Panc1 (cell line): Measurements from ENCODE around the gene COL13A1. TPM values are rescaled to one million over a fixed set of nuclear protein-coding genes. Genes with fewer than 3 reads are reported as not detected.

ENCODE experiments used
- ATAC-seq: fragments of 200-7000 bp; cut with Tn5 transposase; 2 replicates; pipeline ENCODE4 v1.9.1; 2020; ENCODE audit warnings: mild to moderate bottlenecking, moderate library complexity
- BruUV-seq: library from RNA; stranded (reverse); fragments of 400-500 nt; replicated peaks from 2 replicates; lab custom pipeline; 2021; lab: Mats Ljungman, UMichigan
- CTCF ChIA-PET: fragments of 300-600 bp; sonication (Branson Sonifier 250); formaldehyde crosslinking; loops from one replicate; lab custom pipeline; 2022; ENCODE audit warnings: antibody characterized with exemption; lab: Charles Lee
- POLR2A ChIA-PET: fragments of 300-600 bp; sonication (Branson Sonifier 250); formaldehyde crosslinking; loops from one replicate; lab custom pipeline; 2022; ENCODE audit warnings: antibody characterized with exemption; lab: Charles Lee
- DNase-seq: peaks from one replicate; pipeline ENCODE4 v3.0.0-alpha.2; 2010; ENCODE audit warnings: low read depth, low spot score
- H3K27ac ChIP-seq: 2 replicates; pipeline ENCODE4 v1.5.1; 2011; ENCODE audit warnings: mild to moderate bottlenecking, low read length, inconsistent platforms
- H3K27me3 ChIP-seq: fragments of 200-500 bp; sonication (Bioruptor generic); 2 replicates; pipeline ENCODE4 v1.6.0; 2014; ENCODE audit warnings: low read length, inconsistent platforms; ENCODE audit not compliant: control insufficient read depth, insufficient read depth
- H3K36me3 ChIP-seq: fragments of 200-500 bp; sonication (Bioruptor generic); 2 replicates; pipeline ENCODE4 v1.5.1; 2014; ENCODE audit warnings: inconsistent platforms, mild to moderate bottlenecking, low read length, moderate library complexity; ENCODE audit not compliant: control insufficient read depth, insufficient read depth
- H3K4me1 ChIP-seq: 2 replicates; pipeline ENCODE4 v1.5.1; 2011; ENCODE audit warnings: inconsistent platforms, mild to moderate bottlenecking, low read length, moderate library complexity; ENCODE audit not compliant: control insufficient read depth, insufficient read depth
- H3K4me3 ChIP-seq, 2 experiments: 2 replicates each; pipeline ENCODE4 v1.5.1; 2011 to 2012; ENCODE audit warnings: low read depth in 2 of 2, low read length in 2 of 2, mild to moderate bottlenecking in 2 of 2, inconsistent platforms in 1 of 2, moderate library complexity in 1 of 2
- H3K9me3 ChIP-seq: fragments of 200-500 bp; sonication (Bioruptor generic); 2 replicates; pipeline ENCODE4 v1.5.1; 2014; ENCODE audit warnings: low read depth, mild to moderate bottlenecking, inconsistent platforms, low read length, moderate library complexity; ENCODE audit not compliant: control insufficient read depth, insufficient read depth
- CTCF ChIP-seq: fragments of 450-650 bp; IDR thresholded peaks from 2 replicates; pipeline ENCODE4 v1.5.1; 2017; ENCODE audit warnings: mild to moderate bottlenecking
- POLR2AphosphoS5 ChIP-seq: IDR thresholded peaks from 2 replicates; pipeline ENCODE4 v1.6.1; 2012; ENCODE audit warnings: mild to moderate bottlenecking, low read depth, low read length, moderate library complexity
- REST ChIP-seq, 2 experiments: IDR thresholded peaks; 2 replicates each; pipeline ENCODE4 v1.6.1; 2011 to 2012; ENCODE audit warnings: low read depth in 2 of 2, control low read depth in 1 of 2, low read length in 1 of 2, mild to moderate bottlenecking in 1 of 2, moderate library complexity in 1 of 2; ENCODE audit not compliant: insufficient read depth in 1 of 2
- SIN3A ChIP-seq: IDR thresholded peaks from 2 replicates; pipeline ENCODE4 v1.6.1; 2012; ENCODE audit warnings: low read depth, mild to moderate bottlenecking, low read length, moderate library complexity, borderline replicate concordance; ENCODE audit not compliant: insufficient read depth
- TCF7L2 ChIP-seq: IDR thresholded peaks from 2 replicates; pipeline ENCODE4 v1.6.1; 2011; ENCODE audit warnings: mild to moderate bottlenecking, low read depth, low read length, inconsistent platforms
- in situ Hi-C: cut with HindIII; loops from 2 replicates; pipeline ENCODE4 v1.10.0; 2016; ENCODE audit warnings: low sequenced_read_pairs, low pct_unique_long_range_greater_than_20kb
- intact Hi-C: fragments of 100-400 bp; cut with micrococcal nuclease; formaldehyde crosslinking; loops from one replicate; pipeline ENCODE4 v1.10.0; 2022; ENCODE audit not compliant: unreplicated experiment
- total RNA-seq: library from RNA; stranded (reverse); gene quantifications from one replicate; pipeline ENCODE4 v1.2.1, GENCODE V29; 2021; ENCODE audit not compliant: unreplicated experiment

The COL13A1 gene
- total RNA-seq, 1 experiment from 2014 or later, result 1.0 TPM

- intact Hi-C loops (loop anchor here (10.0 kb wide), 1 partner anchor 274 kb away; no protein-coding TSS in a partner anchor), in situ Hi-C loops (no loop called here)
- no peaks in the 10 kb centered on the region for H3K36me3 ChIP-seq
- BruUV-seq, result no TSS peak
- no peak overlapping the region for H3K27ac ChIP-seq
- no peak for TF ChIP-seq REST (IDR thresholded peaks at IDR 0.05; ENCODE audit: insufficient read depth in 1 of 2, low read depth in 2 of 2, low read length in 1 of 2)
- no peak for TF ChIP-seq CTCF
- POLR2A ChIA-PET, result no interaction called here
- no peak for ATAC-seq
- H3K9me3 ChIP-seq, result no peaks in the 10 kb centered on the region
- CTCF ChIA-PET, result no interaction called here
- H3K4me3 ChIP-seq, result no peak overlapping the region
- no peaks in the 10 kb centered on the region for H3K4me1 ChIP-seq
- H3K27me3 ChIP-seq, result no peaks in the 10 kb centered on the region
- no peak for DNase-seq
These were observed 117.5 kb downstream of the COL13A1 start for GRCh38 chr10:69919250-69919649.

- Histone ChIP-seq H3K27me3 (peaks cover 3% of the 10 kb centered on the region), H3K36me3 (no peaks in the 10 kb centered on the region), H3K4me1 (no peaks in the 10 kb centered on the region), H3K4me3 (no peak overlapping the region), H3K27ac (no peak overlapping the region), H3K9me3 (no peaks in the 10 kb centered on the region)
- DNase-seq, result no peak
- ATAC-seq, result no peak
- no TSS peak for BruUV-seq
- no peak for TF ChIP-seq CTCF
- TF ChIP-seq SIN3A, result no peak
- no peak for TF ChIP-seq POLR2AphosphoS5
- TF ChIP-seq TCF7L2, result no peak
- TF ChIP-seq REST (IDR thresholded peaks at IDR 0.05; ENCODE audit: insufficient read depth in 1 of 2, low read depth in 2 of 2, low read length in 1 of 2), result no peak
- POLR2A ChIA-PET, result no interaction called here
- in situ Hi-C loops (no loop called here), intact Hi-C loops (no loop called here)
- CTCF ChIA-PET, result interaction anchor here (1.4 kb wide), 1 partner anchor 10 kb away, joined by 6 read pairs; no protein-coding TSS in a partner anchor
These were observed 123.4 kb downstream of the COL13A1 start for GRCh38 chr10:69925111-69925510.
